ENCODE data around the gene PIEZO2.

PIEZO2 gene

GRCh38 chr18:10687161-10687925 is 462.0 kb downstream of the PIEZO2 start (continued):
- TF ChIP-seq TOX (CRISPR knock-in tag; IDR thresholded peaks at IDR 0.05; ENCODE audit: borderline replicate concordance) = no peak
- no peak for TF ChIP-seq CSDC2 (CRISPR knock-in tag; IDR thresholded peaks at IDR 0.05)
- TF ChIP-seq ISL1 (CRISPR knock-in tag; IDR thresholded peaks at IDR 0.05) = no peak
- no peak for TF ChIP-seq POU6F1 (CRISPR knock-in tag; IDR thresholded peaks at IDR 0.05; ENCODE audit: borderline replicate concordance, low read depth)
- TF ChIP-seq TCF4 (CRISPR knock-in tag; IDR thresholded peaks at IDR 0.05; ENCODE audit: borderline replicate concordance) = no peak

- ATAC-seq = no peak
- no peak for TF ChIP-seq ESRRG (CRISPR knock-in tag; IDR thresholded peaks at IDR 0.05)
- no peak for TF ChIP-seq CSDC2 (CRISPR knock-in tag; IDR thresholded peaks at IDR 0.05)
- TF ChIP-seq TOX (CRISPR knock-in tag; IDR thresholded peaks at IDR 0.05; ENCODE audit: borderline replicate concordance) = no peak
- no peak for TF ChIP-seq RARB (CRISPR knock-in tag; IDR thresholded peaks at IDR 0.05)
- no peak for TF ChIP-seq SNAI2 (CRISPR knock-in tag; IDR thresholded peaks at IDR 0.05)
- TF ChIP-seq ISL1 (CRISPR knock-in tag; IDR thresholded peaks at IDR 0.05) = no peak
- TF ChIP-seq ZNF8 (CRISPR knock-in tag; IDR thresholded peaks at IDR 0.05) = no peak
- TF ChIP-seq OSR1 (CRISPR knock-in tag; IDR thresholded peaks at IDR 0.05) = no peak
- TF ChIP-seq TCF4 (CRISPR knock-in tag; IDR thresholded peaks at IDR 0.05; ENCODE audit: borderline replicate concordance) = no peak
- no peak for TF ChIP-seq ZFP30 (CRISPR knock-in tag; IDR thresholded peaks at IDR 0.05)
- TF ChIP-seq POU6F1 (CRISPR knock-in tag; IDR thresholded peaks at IDR 0.05; ENCODE audit: borderline replicate concordance, low read depth) = no peak
- no peak for TF ChIP-seq TSHZ2 (CRISPR knock-in tag; IDR thresholded peaks at IDR 0.05)
- no peak for TF ChIP-seq CREB5 (CRISPR knock-in tag; IDR thresholded peaks at IDR 0.05; ENCODE audit: low read depth)
- no peak for TF ChIP-seq GLIS3 (CRISPR knock-in tag; IDR thresholded peaks at IDR 0.05)
- no peak for TF ChIP-seq ZFP3 (CRISPR knock-in tag; IDR thresholded peaks at IDR 0.05)
- TF ChIP-seq ZNF565 (CRISPR knock-in tag; conservative IDR thresholded peaks at IDR 0.05; ENCODE audit: low read depth) = no peak
- no peak for TF ChIP-seq CSRNP3 (CRISPR knock-in tag; IDR thresholded peaks at IDR 0.05)
- TF ChIP-seq PPARA (CRISPR knock-in tag; IDR thresholded peaks at IDR 0.05; ENCODE audit: borderline replicate concordance) = no peak
Observed at GRCh38 chr18:10686308-10686707, 463.1 kb downstream of the PIEZO2 start.

- TF ChIP-seq RARB (CRISPR knock-in tag; IDR thresholded peaks at IDR 0.05) (no peak), PPARA (CRISPR knock-in tag; IDR thresholded peaks at IDR 0.05; ENCODE audit: borderline replicate concordance) (no peak), CREB5 (CRISPR knock-in tag; IDR thresholded peaks at IDR 0.05; ENCODE audit: low read depth) (no peak), ZNF8 (CRISPR knock-in tag; IDR thresholded peaks at IDR 0.05) (no peak), SNAI2 (CRISPR knock-in tag; IDR thresholded peaks at IDR 0.05) (no peak), ISL1 (CRISPR knock-in tag; IDR thresholded peaks at IDR 0.05) (no peak), GLIS3 (CRISPR knock-in tag; IDR thresholded peaks at IDR 0.05) (no peak), POU6F1 (CRISPR knock-in tag; IDR thresholded peaks at IDR 0.05; ENCODE audit: borderline replicate concordance, low read depth) (no peak), PATZ1 (CRISPR knock-in tag; IDR thresholded peaks at IDR 0.05; ENCODE audit: borderline replicate concordance) (no peak), BACH2 (CRISPR knock-in tag; IDR thresholded peaks at IDR 0.05; ENCODE audit: borderline replicate concordance) (no peak), TCF4 (CRISPR knock-in tag; IDR thresholded peaks at IDR 0.05; ENCODE audit: borderline replicate concordance) (no peak), ZFP30 (CRISPR knock-in tag; IDR thresholded peaks at IDR 0.05) (no peak), ZNF70 (CRISPR knock-in tag; IDR thresholded peaks at IDR 0.05) (no peak), ZNF565 (CRISPR knock-in tag; conservative IDR thresholded peaks at IDR 0.05; ENCODE audit: low read depth) (no peak), ESRRG (CRISPR knock-in tag; IDR thresholded peaks at IDR 0.05) (no peak), CSDC2 (CRISPR knock-in tag; IDR thresholded peaks at IDR 0.05) (no peak), ZFP3 (CRISPR knock-in tag; IDR thresholded peaks at IDR 0.05) (no peak)
- ATAC-seq = no peak
Observed at GRCh38 chr18:10685484-10685883, 463.9 kb downstream of the PIEZO2 start.

All from SK-N-SH treated with all-trans-retinoic acid at 6 μM for 48 hours (cell line).